GM03348 (cell line): ENCODE measurements around the gene TRIM3.
A peak's percentile ranks its signal among the peaks of the same experiment; 100 is the strongest.

Experiments
- DNase-seq: peaks from one replicate; pipeline ENCODE4 v3.0.0; 2012; ENCODE audit warnings: low spot score

Gene TRIM3

DNA sequence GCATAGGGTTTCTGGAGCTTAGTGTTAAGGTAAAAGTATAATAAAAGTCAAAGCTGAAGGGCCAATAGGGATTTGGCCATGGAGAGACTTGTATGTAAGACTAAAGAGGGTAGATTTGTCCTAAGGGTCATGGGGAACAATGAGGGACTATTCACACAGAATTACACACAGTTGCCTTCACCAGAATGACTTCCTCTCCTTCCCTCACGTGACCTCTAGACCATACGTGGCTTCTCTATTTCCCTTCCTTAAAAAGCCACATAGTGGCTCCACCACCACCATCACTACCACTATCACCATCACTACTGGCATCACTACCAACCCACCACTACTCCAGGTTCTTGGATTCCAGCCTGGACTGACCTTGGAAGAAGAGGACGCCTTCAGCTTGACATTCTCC, 35.7 kb downstream of the TRIM3 start:
- no peak for DNase-seq

DNA sequence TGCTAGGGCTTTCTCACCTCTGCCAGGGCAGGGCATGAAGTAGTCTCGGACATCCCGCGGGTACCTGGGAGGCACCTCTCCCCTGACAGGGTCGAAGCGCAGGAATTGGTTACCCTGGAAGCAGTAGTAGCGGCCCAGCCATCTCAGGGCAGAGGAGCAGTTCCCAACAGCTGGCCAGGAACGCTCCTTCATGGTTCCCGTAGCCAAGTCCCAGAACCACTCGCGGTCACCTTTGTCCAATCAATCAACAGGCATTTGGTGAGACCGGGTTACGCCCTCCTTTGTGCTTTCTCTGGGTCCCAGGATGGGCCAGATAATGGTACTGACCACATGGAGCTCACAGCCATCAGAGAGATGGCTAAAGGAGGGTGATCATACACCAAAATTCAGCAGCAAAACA, 36.3 kb downstream of the TRIM3 start:
- DNase-seq = no peak

DNA sequence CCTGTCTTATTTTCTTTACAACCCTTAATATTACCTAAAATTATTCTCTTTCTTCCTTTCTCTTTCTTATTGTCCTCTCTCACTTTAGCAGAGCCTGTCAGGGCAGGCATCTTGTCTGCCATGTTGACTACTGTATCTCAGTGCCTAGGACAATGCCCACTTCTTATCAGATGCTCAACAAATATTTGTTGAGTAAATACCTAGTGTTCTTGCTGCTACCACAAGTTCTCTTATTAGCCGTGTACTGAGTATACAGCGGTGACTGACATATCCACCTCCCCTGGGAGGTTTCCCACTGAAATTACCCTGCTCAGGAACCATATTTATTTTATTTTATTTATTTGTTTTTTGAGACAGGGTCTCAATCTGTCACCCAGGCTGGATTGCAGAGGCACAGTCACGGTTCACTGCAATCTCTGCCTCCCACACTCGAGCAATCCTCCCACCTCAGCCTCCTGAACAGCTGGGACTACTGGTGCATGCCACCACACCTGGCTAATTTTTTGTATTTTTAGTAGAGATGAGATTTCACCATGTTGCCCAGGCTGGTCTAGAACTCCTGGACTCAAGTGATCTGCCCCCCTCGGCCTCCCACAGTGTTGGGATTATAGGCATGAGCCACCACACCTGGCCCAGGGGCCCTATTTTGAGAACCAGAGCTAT, 39.6 kb downstream of the TRIM3 start:
- no peak for DNase-seq

DNA sequence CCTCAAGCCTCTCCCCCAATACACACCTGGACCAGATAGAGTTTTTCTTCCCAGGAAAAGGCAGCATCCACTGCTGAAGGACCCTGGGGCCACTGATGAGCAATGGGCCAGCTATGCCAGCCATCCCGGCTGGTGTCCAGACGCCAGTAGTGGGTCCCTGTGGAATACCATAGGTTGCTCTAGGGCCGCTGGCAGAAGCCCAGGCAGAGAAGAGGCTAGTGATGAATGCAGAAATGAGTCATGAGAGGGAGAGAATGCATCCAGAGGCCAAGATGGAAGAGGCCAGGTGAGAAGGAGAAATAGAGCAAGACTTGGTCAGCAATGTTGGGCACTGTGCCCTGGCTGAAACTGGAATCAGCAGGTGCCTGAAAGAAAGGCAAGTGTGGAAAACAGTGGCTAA, 41.9 kb downstream of the TRIM3 start:
- DNase-seq = peak; percentile 84

DNA sequence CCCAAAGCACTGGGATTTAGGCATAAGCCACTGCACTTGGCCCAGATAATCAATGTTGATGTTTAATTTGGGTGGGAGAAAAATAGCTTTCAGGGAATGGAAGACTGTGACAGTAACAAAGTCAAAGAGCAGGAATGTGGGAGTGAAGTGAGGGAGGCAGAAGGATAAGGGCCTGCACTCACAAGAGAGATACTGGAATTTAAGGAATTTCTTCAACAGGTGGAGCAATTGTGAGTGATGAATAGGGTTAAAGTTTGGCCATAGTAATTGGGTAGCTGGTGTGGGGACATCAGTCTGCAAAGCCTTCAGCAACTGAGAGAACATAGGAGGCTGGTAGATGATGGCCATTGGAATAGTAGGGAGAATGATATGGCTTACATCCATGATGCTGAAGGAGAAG, 46.2 kb downstream of the TRIM3 start:
- DNase-seq = no peak

DNA sequence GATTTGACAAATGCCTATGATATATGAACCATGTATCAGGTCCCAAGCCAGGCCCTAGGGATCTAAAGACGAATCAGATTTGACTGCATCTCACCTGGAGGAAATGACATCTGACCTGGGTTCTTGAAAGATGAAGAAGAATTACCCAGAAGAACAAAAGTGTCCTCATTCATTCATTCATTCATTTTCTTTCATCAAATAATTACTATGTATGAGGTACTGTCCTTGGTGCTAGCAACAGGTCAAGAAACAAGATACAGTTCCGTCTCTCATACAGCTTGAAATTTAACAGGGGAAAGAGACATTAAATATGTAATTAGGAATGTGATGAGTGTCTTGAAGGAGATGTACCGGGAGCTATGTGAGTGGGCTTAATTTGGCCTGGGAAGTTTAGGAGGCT, 53.1 kb downstream of the TRIM3 start:
- DNase-seq = no peak

DNA sequence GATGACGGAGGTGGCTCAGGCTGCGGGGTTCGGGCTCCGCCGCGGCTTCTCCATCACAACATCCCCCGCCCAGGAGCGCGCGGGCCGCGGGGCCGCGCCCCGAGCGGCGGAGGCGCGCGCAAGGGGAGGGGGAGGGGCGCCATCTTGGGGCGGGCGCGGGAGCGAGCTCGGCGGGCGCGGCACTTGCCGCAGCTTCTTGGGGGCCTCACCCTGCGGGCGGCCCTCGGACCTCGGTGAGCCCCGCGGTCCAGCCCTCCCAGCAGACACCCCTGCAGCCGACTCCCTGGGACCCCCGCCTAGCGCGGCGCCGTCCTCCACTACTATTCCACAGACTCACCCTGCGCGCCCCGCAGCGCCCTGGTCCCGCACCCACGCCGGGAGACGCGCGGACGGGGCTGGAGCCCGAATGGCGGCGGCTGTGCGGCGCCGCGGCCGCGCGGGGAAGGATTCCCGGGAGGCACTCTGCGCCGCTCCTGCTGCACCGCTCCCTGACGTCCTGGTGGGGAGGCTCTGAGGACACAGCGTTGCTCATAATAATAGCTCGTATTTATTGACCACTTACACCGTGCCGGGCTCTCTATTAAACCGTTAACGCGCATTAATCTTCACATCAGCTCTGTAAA, 54.6 kb downstream of the TRIM3 start, which contains the start of gene APBB1:
TSS of gene APBB1 (minus strand) at position 86 of the 623 bp plus-strand sequence. CDS start 7,747 bp downstream, outside the sequence.
- peak; percentile 95 for DNase-seq

DNA sequence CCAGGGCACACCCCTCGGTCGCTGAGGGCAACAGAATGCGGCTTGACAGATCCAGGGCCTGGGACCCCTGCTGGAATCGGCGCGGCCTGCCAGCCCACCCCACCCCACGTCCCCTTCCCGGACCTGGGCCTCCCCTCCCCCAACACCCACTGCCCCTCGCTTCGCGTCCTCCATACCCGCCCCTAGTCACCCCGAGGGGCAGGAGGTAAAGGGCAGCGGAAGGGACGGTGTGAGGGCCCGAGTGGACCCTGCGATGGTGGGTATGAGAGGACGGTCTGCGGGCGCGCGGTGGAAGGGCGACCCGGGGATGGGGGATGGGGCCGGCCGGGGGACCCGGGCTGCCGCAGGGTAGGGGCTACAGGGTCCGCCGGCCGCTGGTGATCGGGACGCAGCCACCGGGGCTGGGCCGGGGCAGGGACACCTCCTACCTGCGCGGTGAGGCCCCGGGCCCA, 55.2 kb downstream of the TRIM3 start:
- peak; percentile 44 for DNase-seq

DNA sequence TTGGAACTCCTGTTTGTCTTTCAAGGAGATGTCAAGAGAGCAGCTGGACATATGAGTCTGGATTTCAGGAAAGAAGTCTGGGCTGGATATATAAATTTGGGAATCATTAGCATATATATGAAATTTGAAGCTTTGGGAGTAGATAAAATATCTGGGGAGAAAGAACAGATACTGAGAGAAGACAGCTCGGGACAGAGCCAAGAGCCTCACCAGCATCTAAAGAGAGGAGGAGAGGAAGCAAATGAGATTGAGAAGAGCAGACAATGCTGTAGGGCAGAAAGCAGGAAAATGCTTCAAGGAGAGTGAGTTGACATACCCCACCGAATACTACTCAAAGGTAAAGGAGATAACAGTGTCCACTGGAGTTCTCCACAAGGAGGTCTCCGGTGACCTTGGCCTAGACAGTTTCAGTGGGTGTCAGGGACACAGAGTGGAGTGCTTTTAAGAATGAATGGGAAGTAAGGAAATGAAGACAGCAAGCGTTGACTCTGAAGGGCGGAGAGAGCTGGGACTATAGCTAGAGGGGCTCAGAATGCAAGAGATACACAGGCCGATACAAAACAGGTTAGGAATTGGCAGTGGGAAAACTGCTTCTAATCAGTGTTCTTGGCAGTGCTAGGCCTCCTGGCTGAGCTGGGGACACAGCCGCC, 55.7 kb downstream of the TRIM3 start:
- no peak for DNase-seq

DNA sequence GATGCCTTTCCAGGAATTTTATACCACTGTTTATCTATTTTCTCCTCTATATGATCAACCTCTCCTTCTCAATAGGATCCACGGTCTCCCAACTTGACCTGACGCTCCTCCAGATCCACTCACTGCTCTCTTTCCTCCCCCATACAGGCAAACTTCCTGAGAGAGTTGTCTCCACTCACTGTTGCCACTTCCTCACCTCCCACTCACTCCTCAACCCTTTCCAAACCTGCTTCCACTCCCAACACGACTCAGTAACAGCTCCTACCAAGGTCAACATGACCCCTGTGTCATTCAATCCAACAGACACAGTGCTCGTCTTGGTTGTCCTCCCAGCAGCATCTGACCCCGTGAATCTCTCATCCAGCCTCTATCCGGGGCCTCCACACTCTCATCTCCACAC, 57.9 kb downstream of the TRIM3 start:
- no peak for DNase-seq

DNA sequence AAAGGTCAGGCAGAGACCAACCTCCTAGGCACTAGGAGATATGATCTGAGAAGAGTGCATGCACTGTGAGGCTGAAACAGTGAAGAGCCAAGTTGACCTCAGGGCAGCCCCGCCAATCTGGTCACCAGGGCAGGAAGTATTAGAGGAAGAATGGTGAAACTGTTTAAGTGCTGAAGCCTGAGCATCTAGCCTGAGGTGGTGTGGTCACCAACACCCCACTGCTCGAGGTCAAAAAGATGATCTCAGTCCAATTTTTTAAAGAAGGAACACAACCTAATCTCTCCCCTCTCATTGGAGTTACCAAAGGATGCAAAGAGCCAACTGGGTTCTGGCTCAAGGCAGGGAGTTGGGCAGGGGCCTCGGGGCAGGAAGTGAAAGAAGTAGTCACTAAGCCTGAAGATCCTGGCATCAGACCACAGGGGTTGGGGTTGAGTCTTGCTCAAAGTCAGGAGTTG, 58.8 kb downstream of the TRIM3 start:
- no peak for DNase-seq

DNA sequence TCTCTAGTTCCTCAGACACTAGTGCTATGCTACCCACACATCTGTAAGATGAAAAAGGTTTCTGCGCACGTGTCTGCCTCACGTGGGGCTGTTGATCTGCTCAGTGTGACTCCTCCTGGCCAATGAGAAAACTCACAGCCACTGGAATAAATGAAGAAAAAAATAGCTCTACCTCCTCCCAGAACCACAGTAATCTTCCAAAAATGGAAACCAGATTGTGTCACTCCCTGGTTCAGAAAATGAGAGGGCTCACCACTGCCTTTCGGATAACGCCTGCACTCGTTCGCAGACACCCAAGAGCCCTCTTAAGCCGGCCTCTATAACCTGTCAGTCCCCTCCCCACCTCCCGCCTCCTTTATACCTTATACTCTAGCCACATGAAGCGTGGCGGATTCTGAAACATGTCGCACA, 59.9 kb downstream of the TRIM3 start:
- DNase-seq = no peak

DNA sequence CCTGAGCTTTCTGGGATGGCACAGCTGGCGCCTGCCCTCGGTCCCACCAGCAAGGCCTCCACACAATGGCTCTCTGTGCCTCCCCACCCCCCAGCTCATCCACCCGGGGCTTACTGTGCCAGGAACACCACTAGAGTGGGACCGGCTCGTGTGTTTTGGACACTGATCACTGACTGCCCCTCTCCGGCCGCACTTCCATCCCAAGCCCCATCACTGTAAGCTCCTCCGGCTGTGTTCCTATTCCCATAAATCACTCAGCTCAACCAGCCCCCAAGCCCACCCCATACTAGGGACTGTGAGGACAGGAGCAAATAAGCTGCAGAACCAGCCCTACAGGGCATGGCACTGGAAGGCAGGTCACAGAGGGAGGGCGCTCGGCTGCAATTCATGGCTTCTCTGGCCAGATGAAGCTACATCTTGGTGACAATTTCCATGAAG, 62.1 kb downstream of the TRIM3 start:
- DNase-seq = no peak

DNA sequence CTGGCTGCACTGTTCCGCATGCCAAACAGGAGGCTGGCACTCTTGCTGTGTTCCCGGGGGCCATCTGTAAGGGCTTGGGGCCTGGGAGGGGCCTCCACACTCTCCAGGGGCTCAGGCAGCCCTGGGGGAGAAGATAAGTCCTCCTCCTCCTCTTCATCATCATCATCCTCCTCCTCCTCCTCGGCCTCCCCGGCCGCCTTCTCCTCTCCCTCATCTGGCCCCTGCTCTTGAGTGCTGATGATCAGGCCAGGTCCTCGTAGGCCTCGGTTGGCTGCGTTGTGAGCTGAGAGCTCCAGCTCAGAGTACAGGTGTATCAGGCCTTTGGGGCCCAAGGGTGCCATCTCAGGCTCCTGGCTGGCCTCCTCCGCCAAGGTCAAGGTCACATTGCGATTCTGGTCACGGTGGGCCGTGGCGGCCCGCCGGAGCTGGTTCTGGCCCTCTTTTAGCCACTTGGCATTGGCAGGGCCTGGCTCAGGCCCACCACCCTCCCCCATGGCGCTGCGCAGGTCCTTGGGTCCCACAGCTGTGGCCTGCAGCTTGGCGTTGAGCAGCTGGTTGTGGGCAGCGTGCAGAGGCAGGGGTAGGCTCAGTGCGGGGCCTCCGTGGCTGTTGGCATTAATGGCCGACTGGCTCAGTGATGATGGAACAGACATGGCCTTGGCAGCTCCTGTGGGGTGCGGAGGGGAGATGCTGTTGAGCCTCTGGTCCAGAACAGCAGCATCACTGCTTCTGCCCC, 62.9 kb downstream of the TRIM3 start:
- no peak for DNase-seq

DNA sequence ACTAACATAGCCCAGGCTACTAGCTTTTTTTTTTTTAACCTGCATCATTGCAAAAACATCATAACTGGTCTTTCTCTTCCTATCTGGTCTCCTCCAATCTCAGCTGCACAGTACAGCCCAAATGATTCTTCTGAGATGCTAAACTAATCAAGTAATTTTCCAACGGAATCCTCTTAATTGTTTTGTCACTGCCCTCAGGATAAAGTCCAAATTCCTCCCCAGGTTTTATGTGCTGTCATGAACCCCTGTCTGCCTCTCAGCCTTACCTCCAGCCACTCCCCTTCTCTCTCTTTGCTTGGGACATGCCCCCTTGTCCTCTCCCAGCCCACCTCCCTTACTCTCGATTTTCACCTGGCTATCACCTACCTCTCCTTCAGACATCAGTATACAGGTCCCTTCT, 67.4 kb downstream of the TRIM3 start:
- DNase-seq = no peak

DNA sequence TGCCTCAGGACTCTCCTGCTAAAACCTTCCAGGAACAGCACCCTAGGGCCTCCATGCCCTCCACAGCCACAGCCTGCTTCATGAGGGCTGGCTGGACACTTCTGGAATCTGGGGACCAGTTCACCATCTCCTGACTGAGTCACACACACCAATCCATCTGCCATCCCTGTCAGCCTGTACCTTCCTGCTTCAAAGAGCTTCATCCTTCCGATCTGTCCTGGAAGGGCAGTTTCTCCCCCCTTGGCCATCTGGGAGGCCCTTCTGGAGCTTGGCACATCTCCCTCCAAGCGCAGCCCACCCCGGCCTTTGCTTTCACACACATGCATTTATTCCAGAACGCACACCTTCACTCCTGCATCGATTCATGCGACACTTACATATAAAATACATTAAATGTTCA, 67.9 kb downstream of the TRIM3 start:
- no peak for DNase-seq

DNA sequence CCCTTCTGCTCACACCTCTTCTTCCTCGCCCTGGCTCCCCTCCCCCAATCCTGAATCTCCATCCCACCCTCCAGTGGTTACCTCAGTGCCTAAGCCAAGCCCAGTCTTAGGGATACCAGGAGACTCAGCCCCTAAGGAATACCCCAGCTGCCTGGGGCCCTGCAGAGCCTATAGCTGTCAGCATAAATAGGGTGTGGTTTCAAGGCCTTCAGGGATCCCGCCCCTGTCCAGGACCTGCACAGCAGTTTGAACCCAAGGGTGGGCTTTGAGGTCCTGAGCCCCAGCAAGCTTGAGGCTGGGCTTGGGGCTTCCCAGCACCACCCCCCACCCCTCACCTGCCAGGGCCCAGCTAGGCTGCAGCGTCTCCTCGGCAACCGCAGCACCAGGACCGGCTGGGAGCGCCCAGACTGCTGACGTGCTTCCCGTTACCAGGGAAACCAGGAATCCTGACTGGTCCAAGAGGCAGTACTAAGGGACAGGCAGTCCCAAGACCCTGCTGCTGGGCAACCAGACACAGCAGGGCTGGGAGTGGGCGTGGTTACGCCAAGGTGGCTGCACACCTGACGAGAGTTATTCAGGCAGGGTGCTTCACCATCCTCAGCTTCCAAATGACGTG, 68.6 kb downstream of the TRIM3 start:
- no peak for DNase-seq

DNA sequence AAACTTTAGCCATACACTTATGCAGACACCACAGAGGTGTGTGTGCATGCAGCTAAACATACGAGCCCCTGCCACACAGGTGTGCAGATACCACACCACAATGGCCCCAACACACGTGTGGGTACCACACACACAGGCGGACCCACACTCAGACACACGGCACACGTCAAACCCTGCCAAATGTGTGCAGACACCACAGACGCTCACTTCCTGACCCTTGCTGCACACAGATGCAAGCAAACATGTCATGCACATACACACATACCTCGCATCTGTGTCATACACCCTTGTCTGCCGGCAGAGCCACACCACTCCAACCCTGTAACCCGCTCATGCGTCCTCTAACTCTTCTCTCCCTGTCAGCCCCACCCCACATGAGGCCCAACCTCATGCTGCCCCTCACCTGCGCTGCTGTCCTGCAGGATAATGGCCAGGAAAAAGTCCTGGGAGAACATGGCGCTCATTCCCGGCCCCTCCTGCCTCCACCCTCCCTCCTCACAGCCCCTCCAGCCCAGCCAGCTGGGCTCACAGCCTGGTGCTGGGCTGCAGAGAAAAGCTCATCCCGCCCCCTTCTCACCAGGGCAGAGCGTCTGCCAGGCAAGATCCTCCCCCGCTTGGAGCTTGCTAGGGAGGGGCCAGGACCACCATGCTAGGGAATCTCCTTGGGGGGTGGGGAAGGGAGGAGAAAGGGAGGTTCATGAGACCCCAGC, 69.2 kb downstream of the TRIM3 start:
- peak; percentile 50 for DNase-seq

DNA sequence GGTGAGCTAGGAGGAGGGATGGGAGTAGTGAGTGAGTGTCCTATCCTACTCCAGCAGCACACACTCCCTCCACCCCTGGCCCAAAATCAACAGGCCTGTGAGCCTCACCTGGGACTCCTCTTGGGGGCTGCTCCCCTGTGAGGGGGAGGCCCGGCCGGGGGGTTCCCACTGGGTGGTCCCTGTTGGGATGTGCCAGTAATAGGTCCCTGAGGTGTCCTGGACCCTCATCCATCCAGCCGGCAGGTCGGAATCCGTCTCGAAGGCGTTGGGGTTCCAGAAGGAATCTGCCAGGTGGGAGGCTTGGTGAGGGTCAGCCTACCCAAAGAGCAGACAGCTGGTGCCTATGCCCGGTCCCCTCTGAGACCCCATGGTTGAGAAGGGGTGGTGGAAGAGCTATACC, 70.2 kb downstream of the TRIM3 start:
- no peak for DNase-seq

DNA sequence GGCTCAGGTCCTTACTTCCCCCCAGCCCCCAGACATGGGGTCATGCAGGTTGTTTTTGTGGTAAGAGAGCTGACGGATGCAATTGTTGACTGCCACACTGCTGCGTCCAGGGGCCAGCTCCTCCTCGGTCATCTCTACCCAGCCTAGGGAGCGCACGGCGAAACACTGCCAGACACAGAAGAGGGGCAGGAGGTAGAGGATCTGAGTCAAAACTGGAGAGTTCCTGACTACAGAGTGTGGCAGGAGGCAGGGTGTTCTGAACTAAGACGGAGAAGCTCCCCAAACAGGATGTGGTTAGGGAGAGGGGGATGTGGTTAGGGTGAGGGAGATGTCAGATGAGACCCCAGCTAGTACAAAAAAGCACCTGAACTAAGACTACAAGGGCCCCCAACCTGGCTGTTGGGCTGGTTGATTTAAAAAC, 71.2 kb downstream of the TRIM3 start:
- DNase-seq = no peak

DNA sequence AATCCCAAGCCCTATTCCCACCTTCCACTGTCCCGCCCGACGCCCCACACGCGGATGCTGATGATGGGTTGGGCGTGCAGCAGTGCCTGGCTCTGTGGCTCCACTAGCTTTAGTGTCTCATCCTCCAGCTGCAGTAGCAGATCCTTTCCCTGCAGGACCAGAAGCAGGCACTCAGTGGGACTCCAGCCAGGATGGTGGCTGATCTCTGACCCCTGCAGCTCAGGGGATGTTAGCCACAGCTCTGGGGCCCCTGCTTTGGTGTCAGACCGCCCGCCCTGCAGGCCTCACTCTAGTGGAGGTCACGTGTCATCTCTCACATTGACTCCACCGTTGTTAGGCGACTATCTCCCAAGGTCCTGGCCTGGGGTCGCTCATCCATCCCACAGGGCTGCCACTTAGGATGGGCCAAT, 71.7 kb downstream of the TRIM3 start:
- DNase-seq = no peak
